CD4-positive, alpha-beta T cell treated with Interleukin-6 at 100 ng/mL for 8 hours (primary cell): ENCODE results near the gene MYOCOS.
"Not testable (repeated sequence)": the region's sequence is repeated elsewhere in the genome, so short reads cannot be mapped to it uniquely, and the experiment has no call there.

Experiments used
- DNase-seq: peaks from one replicate; pipeline ENCODE4 v3.0.0-alpha.2; 2020; ENCODE audit warnings: mixed read lengths, low spot score

The MYOCOS gene

DNA sequence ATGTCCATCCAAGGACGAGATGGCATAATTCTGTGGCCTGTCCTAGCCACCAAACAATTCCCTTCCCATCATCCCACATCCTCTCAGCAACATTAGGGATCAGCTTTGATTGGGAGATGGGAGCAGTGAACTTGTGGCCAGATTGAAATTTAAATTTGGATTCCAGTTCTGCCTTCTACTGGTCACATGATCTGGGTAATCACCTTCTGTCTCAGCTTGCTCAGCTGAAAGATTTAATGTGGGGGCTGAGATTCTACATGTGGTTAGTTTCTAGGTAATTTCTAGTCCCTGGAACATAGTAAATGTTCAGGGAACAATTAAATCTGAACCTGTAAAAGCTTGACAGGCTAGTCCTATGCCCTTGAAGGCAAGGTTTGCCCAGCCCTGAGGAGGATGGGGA, 3.2 kb downstream of the MYOCOS start:
- DNase-seq, result no peak

DNA sequence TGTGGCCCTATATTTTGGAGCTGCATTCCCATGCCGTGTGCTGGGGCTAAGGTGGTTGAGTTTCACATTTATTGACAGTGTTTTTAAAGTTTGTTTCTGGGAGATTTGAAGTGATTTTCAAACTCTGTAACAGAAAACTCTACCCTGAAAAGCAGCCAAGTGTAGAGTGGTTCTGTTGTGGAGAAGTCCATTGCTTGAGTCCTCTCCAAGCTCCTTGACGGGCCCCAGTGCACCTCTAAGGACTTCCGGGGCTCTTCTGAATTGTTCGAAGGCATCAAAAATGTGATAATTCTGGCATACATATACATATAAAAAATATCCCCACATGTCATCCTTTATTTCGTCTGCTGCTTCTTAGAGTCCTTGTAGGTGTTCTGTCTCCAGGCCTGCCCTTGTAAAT, 5.0 kb downstream of the MYOCOS start:
- no peak for DNase-seq

DNA sequence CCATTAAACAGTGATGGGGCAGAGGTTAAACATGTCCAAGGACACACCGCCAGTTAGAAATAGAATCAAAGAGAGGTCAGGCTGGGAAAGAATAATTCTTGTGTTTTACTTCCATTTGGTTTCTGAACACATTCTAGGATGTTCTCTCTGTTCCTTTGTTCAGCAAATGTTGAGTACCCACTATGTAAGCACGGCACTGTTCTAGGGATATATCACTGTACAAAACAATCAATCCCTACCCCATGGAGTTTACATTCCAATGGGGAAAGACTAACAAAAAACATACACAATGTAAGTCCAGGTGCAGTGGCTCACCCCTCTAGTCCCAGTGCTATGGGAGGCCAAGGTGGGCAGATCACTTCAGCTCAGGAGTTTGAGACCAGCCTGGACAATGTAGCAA, 6.2 kb downstream of the MYOCOS start:
- no peak for DNase-seq

DNA sequence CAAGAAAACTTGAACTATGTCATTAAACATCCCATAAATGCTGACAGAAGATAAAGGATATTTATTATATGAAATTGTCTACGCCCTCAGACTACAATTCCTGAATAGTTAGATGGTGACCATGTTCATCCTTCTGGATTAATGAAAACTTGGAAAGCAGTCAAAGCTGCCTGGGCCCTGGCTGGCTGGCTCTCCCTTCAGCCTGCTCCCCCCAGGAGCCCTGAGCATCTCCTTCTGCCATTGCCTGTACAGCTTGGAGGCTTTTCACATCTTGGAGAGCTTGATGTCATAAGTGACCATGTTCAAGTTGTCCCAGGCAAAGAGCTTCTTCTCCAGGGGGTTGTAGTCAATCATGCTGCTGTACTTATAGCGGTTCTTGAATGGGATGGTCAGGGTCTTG, 13.6 kb downstream of the MYOCOS start:
- no peak for DNase-seq

DNA sequence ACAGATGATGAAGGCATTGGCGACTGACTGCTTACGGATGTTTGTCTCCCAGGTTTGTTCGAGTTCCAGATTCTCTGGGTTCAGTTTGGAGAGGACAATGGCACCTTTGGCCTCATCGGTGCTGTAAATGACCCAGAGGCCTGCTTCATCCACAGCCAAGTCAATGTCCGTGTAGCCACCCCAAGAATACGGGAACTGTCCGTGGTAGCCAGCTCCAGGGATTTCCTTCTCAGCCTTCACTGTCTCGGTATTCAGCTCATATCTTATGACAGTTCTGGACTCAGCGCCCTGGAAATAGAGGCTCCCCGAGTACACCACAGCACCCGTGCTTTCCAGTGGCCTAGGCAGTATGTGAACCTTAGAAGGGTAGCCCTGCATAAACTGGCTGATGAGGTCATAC, 14.1 kb downstream of the MYOCOS start:
- no peak for DNase-seq

DNA sequence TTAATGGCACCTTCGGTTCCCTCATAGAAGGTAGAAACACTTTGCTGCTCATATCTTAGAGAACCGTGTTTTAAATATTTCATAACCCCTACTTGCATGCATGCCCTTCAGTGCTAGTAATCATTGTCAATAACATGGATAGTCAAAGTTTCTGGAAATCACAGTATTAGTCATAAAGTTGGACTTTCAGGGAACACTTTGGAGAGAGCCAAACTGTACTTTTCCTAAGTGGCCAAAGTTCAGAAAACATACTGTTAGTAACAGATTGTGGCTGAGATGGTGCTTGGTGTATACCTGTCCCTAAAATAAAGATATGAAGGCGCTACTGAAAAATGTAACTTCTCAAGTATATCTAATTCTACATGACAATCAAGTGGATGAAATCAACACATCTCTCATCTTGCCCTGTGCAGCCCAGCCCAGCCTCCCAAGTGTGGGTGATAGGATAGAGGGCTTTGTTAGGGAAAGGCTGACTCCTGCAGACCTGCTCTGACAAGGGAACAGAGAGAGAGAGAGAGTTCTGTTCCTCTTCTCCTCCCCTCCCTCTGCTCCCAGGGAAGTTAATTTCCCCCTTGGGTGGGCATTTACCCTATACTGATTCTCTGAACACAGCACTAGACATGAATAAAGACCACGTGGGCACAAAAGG, 16.0 kb downstream of the MYOCOS start:
- DNase-seq, result no peak

DNA sequence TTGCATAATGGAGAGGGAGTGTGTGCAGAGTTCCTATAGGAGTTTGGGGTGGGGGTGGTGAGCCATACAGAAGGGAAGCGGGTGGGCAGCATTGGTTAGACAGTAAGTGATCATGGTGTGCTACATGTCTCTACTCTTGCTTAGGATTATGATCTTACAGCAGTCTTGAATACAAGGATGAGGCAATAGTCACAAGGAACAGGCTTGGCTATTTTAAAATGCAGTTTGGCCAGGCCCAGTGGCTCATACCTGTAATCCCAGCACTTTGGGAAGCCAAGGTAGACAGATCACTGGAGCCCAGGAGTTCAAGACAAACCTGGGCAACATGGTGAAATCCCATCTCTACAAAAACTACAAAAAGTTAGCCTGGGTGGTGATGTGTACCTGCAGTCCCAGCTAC, 18.2 kb downstream of the MYOCOS start:
- DNase-seq, result no peak

DNA sequence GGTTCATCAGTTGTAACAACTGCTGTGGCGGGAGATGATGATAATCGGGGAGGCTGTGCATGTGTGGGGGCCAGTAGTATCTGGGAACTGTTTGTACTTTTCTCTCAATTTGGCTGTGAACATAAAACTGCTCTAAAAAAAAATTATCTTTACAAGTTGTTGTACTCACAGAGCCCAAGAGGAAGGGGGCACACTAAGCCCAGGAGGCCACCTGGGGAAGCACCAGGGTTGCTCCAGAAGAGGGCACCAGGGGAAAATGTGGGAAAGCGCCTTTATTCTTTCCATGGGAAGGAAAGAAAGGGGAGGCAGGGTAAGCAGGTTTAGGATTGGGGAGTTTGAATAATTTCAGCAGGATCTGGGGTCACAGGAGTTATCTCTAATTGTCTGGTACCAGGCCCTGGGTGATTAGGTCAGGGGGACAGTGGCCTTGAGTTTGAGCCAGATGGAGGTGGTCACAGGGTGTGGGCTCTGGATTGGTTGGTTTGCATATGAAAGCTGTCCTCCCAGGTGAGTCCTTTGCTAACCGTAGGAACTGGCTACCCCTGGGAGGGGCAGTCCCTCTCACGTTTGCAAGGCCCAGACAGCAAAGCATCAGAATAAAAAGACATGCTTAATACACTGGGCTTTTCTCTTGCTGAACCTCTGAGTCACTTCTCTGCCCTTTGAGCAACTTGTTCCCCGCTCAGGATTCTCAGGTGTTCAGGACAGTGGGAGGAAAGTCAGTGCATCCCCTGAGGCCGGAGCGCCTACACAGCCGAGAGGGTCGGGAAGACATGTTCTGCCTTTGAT, 19.2 kb downstream of the MYOCOS start:
- DNase-seq, result no peak

DNA sequence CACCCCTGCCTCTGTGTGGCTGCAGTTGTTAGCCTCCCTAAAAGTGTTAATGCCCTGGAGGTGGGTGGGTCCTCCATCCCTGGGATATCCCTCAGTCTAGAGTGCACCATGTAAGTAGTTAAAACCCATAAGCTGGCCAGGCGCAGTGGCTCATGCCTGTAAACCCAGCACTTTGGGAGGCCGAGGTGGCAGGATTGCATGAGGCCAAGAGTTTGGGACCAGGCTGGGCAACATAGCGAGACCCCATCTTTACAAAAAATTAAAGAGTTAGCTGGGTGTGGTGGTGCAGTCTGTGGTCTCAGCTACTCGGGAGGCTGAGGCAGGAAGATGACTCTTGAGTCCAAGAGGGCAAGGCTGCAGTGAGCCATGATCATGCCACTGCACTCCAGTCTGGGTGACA, 20.2 kb downstream of the MYOCOS start:
- DNase-seq, result no peak

DNA sequence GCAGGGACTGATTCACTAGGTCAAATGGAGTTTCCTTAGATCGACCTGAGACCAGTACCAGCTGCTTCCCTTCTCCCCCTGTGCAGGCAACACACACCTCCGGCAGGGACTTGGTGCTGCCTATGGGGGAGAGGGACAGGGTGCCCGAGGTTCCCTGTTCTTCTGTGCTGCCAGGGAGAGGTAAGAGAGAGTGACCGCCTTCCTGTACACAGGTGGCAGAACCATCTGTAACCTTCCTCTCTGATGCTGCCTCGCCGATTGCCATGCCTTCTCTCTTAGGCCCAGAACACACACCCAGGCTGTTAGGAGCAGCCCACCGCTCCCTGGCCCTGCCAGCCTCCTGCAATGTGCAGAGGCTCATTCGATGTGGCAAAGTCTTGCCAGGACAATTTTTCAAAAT, 21.1 kb downstream of the MYOCOS start:
- no peak for DNase-seq

DNA sequence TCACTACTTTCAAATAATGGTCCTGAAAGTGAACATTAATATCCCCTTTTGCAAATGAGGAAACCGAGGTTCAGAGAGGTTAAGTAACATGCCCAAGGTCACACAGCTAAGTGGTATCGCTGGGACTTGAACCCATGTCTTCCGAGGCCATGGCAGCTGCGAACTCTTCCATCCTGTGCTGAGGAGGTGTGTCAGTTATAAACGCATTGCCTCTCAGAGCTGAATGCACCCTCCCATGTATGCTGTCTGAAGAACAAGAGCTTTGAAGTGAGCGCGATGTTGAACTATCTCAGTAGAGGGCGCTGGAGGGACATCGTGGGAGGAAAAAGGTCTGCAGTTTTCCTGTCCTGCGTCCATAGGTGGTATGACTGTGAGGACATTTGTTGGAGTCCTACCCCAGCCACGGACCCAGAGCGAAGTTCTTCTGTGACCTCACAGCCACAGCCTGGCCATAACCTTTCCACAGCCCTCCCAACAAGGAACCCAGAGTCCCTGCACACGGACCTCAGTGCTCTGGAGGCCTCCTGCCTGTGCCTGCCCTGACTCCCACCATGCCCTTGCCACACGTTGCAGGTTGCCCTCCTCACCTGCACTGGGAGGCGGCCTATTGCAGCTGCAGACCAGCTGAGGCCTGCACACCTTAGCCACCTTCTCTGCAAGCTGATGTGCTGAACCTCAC, 22.9 kb downstream of the MYOCOS start:
- peak; percentile 61 for DNase-seq

DNA sequence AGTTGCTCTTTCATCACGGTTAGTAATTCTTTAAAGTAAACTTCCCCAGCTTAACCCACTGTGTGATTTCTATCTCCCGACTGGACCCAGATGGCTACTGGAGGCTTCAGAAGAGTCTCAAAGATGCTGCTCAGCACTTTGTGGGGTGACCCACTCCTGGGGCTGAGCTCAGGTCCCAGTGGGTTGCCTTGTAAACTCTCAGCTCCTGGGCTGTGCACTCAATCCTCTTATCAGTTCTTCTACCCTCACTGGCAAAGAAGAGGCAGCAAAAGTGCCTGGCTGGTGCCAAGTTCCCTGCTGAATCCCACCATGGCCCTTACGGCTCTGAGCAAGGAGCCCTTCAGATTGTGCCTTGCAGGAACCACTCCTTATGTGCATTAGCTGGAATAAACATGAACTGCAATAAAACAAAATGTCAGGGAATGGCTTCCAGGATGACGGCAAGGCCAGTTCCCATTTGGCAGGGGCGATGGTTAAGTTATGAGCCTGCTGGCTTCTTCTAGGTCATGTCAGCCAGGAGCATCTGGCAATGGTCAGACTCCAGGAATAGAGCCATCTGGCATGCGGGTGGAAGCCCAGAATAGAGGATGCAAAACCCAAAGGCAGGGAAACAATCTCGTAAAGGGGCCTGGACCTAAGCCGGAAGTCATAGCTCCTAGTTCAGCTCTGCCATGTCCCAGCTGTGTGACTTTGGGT, 23.7 kb downstream of the MYOCOS start:
- no peak for DNase-seq

DNA sequence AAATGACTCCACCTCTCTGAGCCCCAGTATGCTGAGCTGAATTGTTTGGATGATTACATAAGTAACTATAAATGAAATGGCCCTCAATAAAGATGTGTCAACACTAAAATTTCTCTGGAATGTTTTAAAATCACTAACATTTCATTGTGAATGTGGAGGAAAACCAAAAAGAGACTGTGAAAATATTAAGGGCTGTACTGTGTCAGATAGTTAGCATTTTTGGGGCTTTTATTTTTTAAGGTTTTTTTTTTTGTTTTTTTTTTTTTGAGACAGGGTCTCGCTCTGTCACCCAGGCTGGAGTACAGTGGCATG, 24.2 kb downstream of the MYOCOS start:
- DNase-seq, result no peak

DNA sequence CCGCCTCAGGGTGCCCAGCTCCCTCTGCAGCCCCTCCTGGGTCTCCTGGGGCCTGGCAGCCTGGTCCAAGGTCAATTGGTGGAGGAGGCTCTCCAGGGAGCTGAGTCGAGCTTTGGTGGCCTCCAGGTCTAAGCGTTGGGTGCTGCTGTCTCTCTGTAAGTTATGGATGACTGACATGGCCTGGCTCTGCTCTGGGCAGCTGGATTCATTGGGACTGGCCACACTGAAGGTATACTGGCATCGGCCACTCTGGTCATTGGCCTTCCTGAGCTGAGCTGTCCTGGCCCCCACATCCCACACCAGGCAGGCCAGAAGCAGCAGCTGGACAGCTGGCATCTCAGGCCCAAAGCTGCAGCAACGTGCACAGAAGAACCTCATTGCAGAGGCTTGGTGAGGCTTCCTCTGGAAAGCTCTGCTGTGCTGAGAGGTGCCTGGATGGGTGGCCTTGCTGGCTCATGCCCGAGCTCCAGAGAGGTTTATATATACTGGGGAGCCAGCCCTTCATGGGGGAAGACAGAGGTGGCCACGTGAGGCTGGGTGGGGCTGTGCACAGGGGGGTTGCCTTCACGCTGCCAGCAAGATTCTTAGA, 30.3 kb downstream of the MYOCOS start, which contains the start of gene MYOC:
Gene MYOC (minus strand): TSS at position 455 of the 589 bp plus-strand sequence. CDS start 77 bp downstream, at position 378.
- no peak for DNase-seq

DNA sequence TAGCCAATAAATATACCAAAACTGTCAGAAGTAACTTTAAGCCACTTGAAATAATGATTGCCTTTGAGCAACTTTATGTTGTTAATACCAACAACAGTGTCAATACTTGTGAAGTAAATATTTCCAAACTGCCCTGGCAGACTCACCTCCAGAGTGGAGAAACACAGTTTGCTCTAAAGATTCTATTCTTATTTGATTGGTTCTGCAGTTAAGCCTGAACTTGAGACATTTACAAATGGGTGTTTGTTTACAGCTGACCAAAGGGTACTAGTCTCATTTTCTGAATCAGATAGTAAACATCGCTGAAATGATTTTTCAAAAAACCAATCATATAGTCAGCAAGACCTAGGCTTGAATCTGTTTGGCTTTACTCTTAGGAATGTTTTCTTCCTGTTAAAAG, 31.8 kb downstream of the MYOCOS start:
- no peak for DNase-seq

DNA sequence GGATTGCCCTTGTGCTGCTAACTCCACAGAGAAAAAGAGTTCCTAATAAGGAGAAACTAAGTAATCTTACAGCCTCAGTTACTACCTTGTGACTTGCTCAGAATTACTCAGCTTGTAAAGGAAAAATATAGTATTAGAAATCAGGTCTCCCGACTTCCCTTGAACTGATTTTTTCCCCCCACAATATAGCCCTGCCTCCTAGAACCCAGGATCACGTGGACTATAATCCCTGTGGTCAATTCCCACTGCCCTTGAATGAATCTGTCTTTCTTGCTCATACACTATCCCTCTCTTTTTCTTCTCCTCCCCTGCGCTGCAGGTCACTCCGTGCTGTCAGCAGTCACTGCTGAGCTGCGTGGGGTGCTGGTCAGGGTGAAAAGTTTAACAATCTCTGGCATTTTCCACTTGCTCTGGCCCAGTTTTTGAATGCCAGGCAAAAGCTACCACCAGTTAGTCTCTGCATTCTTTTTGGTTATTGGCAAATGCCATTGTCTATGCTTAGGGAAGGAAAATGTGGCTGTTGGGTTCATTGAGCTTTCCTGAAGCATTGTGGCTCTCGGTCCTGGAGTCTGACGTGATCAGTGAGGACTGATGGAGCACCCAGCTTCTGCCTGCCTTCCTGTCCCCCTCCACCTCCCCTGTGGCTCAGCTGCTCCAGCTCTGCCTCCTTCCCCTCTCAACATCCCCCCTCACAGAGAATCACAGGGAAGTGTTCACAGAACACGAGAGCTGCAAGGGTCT, 32.3 kb downstream of the MYOCOS start:
- no peak for DNase-seq

DNA sequence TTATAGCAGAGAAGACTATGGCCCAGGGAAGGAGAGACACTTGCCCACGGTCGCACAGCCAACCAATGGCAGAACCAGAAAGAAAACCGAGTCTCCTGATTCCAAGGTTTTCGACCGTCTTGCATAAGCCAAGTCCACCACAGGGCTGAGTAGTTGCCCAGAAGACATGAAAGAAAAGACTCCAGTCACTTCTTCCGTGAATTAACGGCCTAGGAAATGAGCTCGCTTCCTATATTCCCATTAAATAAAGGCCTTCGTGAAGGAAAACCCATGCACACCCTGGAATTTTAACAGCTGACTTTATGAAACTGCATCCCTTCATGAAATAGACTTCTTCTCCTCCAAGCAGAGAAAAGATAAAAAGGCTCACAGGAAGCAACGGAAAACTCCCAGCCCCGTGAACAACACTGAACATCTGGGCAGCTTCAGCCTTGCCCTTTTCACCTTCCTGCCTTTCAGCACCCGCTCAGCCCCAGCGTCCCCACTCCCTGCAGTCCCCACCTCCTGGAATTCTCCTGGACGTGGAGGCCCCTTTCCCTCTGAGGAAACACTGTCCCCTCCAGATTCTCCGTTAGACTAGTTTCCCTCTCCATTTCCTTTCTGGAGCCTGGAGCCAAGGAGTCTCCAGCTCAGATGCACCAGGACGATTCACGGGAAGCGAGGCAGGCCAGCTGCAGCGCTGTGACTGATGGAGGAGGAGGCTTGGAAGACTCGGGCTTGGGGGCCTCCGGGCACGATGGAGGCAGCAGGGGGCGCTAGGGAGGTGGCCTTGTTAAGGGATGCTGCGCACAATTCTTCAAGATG, 33.1 kb downstream of the MYOCOS start:
- DNase-seq, result peak; percentile 53

DNA sequence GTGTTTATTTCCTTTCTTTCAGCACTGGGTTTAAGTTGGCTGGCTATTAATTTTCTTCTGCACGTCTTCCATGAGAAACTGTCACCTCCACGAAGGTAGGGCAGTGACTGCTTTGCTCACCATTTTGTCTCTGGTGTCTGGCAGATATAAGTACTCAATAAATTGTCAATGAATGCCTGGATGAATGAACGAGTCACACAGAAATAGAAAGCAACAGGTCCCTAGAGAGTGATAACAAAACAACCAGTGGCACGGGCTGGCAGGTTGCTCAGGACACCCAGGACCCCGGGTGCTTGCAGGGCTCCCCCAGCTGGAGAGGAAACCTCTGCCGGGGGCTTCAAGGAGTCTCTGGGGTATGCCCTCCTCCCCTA, 33.7 kb downstream of the MYOCOS start:
- no peak for DNase-seq

DNA sequence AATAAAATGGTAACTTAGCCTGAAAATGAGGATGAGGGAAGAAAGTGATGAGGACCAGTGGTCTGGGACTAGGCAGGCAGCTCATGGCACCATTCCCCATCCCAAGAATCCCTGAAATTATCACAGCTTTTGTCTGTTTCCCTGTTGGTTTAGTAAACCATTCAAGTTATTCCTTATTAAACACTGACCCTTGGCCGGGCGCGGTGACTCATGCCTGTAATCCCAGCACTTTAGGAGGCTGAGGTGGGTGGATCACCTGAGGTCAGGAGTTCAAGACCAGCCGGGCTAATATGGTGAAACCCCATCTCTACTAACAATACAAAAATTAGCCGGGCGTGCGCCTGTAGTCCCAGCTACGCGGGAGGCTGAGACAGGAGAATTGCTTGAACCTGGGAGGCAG, 34.2 kb downstream of the MYOCOS start:
- DNase-seq, result not testable (repeated sequence)

DNA sequence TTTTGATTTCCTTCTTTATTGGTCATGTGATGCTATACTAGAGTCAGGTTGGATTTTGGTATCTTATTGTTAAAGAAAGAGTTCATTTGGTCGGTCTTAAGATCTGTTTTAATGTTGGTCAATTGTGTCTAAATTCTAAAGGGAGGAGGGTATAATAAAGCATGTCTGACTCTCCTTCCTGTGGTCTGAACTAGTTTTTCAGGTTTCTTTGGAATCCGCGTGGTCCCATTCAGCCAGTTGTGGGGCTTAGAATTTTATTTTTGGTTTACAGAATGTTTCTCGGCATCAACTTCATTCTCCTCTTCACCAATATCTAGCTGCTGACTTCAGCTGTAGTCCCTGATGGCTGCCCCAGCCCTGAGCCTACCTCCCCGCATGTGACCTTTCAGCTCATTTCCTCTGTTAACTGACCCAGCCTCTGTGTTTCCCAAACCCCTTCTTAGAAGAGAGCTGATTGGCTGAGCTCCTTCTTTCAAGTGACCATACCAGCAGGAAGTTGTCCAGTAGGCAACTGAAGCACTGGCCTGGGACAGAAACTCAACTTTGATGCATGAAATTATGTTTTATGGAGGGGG, 39.1 kb downstream of the MYOCOS start:
- no peak for DNase-seq
